H9 (cell line): Measurements from ENCODE around the gene HEPHL1. TPM values are rescaled to one million over a fixed set of nuclear protein-coding genes. Genes with fewer than 3 reads are reported as not detected.

Experiments used
- DNase-seq: peaks from one replicate; pipeline ENCODE4 v3.0.0-alpha.2; 2017
- H2AFZ ChIP-seq: one replicate; pipeline ENCODE4 v1.6.1; 2013; ENCODE audit warnings: mild to moderate bottlenecking, low read length, control low read depth, moderate library complexity
- H2AK5ac ChIP-seq: 2 replicates; pipeline ENCODE4 v1.6.1; 2013; ENCODE audit warnings: low read length, control low read depth, mixed read lengths; ENCODE audit not compliant: insufficient read length
- H2BK120ac ChIP-seq: one replicate; pipeline ENCODE4 v1.6.1; 2013; ENCODE audit warnings: low read depth, mild to moderate bottlenecking, low read length, control low read depth, inconsistent platforms; ENCODE audit not compliant: poor library complexity, severe bottlenecking
- H2BK12ac ChIP-seq: 2 replicates; pipeline ENCODE4 v1.6.1; 2013; ENCODE audit warnings: low read length, control low read depth, mixed read lengths, low read depth; ENCODE audit not compliant: insufficient read length
- H2BK15ac ChIP-seq: 2 replicates; pipeline ENCODE4 v1.6.1; 2013; ENCODE audit warnings: low read depth, low read length, control low read depth
- H2BK20ac ChIP-seq: one replicate; pipeline ENCODE4 v1.6.1; 2013; ENCODE audit warnings: low read depth, mild to moderate bottlenecking, low read length, control low read depth, inconsistent platforms; ENCODE audit not compliant: poor library complexity, severe bottlenecking
- H2BK5ac ChIP-seq: 2 replicates; pipeline ENCODE4 v1.6.1; 2013; ENCODE audit warnings: low read length, control low read depth, mixed read lengths; ENCODE audit not compliant: insufficient read length
- H3K14ac ChIP-seq: 2 replicates; pipeline ENCODE4 v1.6.1; 2013; ENCODE audit warnings: low read length, control low read depth; ENCODE audit not compliant: insufficient read depth
- H3K18ac ChIP-seq: 2 replicates; pipeline ENCODE4 v1.6.1; 2013; ENCODE audit warnings: low read depth, mild to moderate bottlenecking, mixed read lengths, low read length, control low read depth; ENCODE audit not compliant: insufficient read length
- H3K23ac ChIP-seq: 2 replicates; pipeline ENCODE4 v1.6.1; 2013; ENCODE audit warnings: low read length, control low read depth, mixed read lengths, low read depth; ENCODE audit not compliant: insufficient read length
- H3K23me2 ChIP-seq: 2 replicates; pipeline ENCODE4 v1.6.1; 2013; ENCODE audit warnings: low read depth, mild to moderate bottlenecking, mixed read lengths, low read length, control low read depth; ENCODE audit not compliant: insufficient read length, poor library complexity, severe bottlenecking
- H3K27ac ChIP-seq: 2 replicates; pipeline ENCODE4 v1.5.1; 2013; ENCODE audit warnings: low read length, control low read depth, mixed read lengths, low read depth; ENCODE audit not compliant: insufficient read length
- H3K27me3 ChIP-seq: 2 replicates; pipeline ENCODE4 v1.6.1; 2013; ENCODE audit warnings: low read length, control low read depth, inconsistent platforms; ENCODE audit not compliant: insufficient read depth
- H3K4ac ChIP-seq: 2 replicates; pipeline ENCODE4 v1.6.1; 2013; ENCODE audit warnings: low read depth, mild to moderate bottlenecking, control low read depth, inconsistent platforms, low read length, moderate library complexity
- H3K4me1 ChIP-seq: 2 replicates; pipeline ENCODE4 v1.6.1; 2013; ENCODE audit warnings: low read length, control low read depth, inconsistent platforms; ENCODE audit not compliant: insufficient read depth
- H3K4me2 ChIP-seq: 2 replicates; pipeline ENCODE4 v1.6.1; 2013; ENCODE audit warnings: low read length, control low read depth, mixed read lengths; ENCODE audit not compliant: insufficient read length, insufficient read depth
- H3K56ac ChIP-seq: 2 replicates; pipeline ENCODE4 v1.6.1; 2013; ENCODE audit warnings: low read depth, mild to moderate bottlenecking, mixed read lengths, low read length, control low read depth; ENCODE audit not compliant: insufficient read length
- H3K79me1 ChIP-seq: 2 replicates; pipeline ENCODE4 v1.6.1; 2013; ENCODE audit warnings: low read depth, mild to moderate bottlenecking, moderate library complexity, low read length, control low read depth, inconsistent platforms; ENCODE audit not compliant: insufficient read depth, poor library complexity, severe bottlenecking
- H3K79me2 ChIP-seq: 2 replicates; pipeline ENCODE4 v1.6.1; 2013; ENCODE audit warnings: low read length, control low read depth, inconsistent platforms; ENCODE audit not compliant: insufficient read depth
- H3K9ac ChIP-seq: 2 replicates; pipeline ENCODE4 v1.6.1; 2013; ENCODE audit warnings: low read length, control low read depth, mixed read lengths; ENCODE audit not compliant: insufficient read length; ENCODE audit errors: extremely low read depth
- H3K9me3 ChIP-seq: one replicate; pipeline ENCODE4 v1.6.1; 2013; ENCODE audit warnings: low read depth, low read length, inconsistent platforms; ENCODE audit not compliant: control insufficient read depth
- H3T11ph ChIP-seq: one replicate; pipeline ENCODE4 v1.6.1; 2013; ENCODE audit warnings: mild to moderate bottlenecking, low read length, control low read depth, inconsistent platforms
- H4K20me1 ChIP-seq: one replicate; pipeline ENCODE4 v1.6.1; 2013; ENCODE audit not compliant: control insufficient read depth, insufficient read length, insufficient read depth
- H4K5ac ChIP-seq: 2 replicates; pipeline ENCODE4 v1.6.1; 2013; ENCODE audit warnings: low read depth, mild to moderate bottlenecking, mixed read lengths, low read length, control low read depth; ENCODE audit not compliant: insufficient read length
- H4K8ac ChIP-seq: replicated peaks from 2 replicates; pipeline ENCODE4 v1.6.1; 2013; ENCODE audit warnings: low read length, control low read depth, mixed read lengths, low read depth; ENCODE audit not compliant: insufficient read length
- H4K91ac ChIP-seq: 2 replicates; pipeline ENCODE4 v1.6.1; 2013; ENCODE audit warnings: low read depth, mild to moderate bottlenecking, moderate library complexity, mixed read lengths, low read length, control low read depth; ENCODE audit not compliant: insufficient read length
- H3K27ac Mint-ChIP-seq, 3 experiments: 2 replicates in 2 of 3; 3 replicates in 1 of 3; pipeline ENCODE4 v1.8.0; 2020 to 2021; ENCODE audit warnings: mixed read lengths in 3 of 3, mild to moderate bottlenecking in 1 of 3, moderate library complexity in 1 of 3
- H3K27me3 Mint-ChIP-seq: 2 replicates; pipeline ENCODE4 v1.8.0; 2021; ENCODE audit warnings: low read depth, mild to moderate bottlenecking, moderate library complexity, mixed read lengths
- H3K36me3 Mint-ChIP-seq, 3 experiments: 2 replicates in 2 of 3; 3 replicates in 1 of 3; pipeline ENCODE4 v1.8.0; 2020 to 2021; ENCODE audit warnings: low read depth in 3 of 3, mixed read lengths in 3 of 3; ENCODE audit not compliant: insufficient read depth in 1 of 3
- H3K4me1 Mint-ChIP-seq, 2 experiments: 2 replicates each; pipeline ENCODE4 v1.8.0; 2020; ENCODE audit warnings: mixed read lengths in 2 of 2
- H3K4me3 Mint-ChIP-seq, 2 experiments: 2 replicates in 1 of 2; 3 replicates in 1 of 2; pipeline ENCODE4 v1.8.0; 2020 to 2021; ENCODE audit warnings: mild to moderate bottlenecking in 2 of 2, mixed read lengths in 2 of 2, moderate library complexity in 1 of 2
- H3K9me3 Mint-ChIP-seq, 2 experiments: 2 replicates in 1 of 2; 3 replicates in 1 of 2; pipeline ENCODE4 v1.8.0; 2020; ENCODE audit warnings: mild to moderate bottlenecking in 2 of 2, mixed read lengths in 2 of 2, moderate library complexity in 1 of 2
- CTCF ChIP-seq: fragments of 200-600 bp; sonication (generic); conservative IDR thresholded peaks from 3 replicates; pipeline ENCODE4 v1.8.0; 2021; ENCODE audit warnings: antibody characterized with exemption, mild to moderate bottlenecking
- WGBS: extraction: QIAGEN DNeasy Blood & Tissue Kit; methylation state at CpG from one replicate; pipeline ENCODE4 v1.1.7; 2013; ENCODE audit warnings: missing lambda C conversion rate, low lambda C conversion rate, mixed read lengths; ENCODE audit not compliant: insufficient read length; ENCODE audit errors: extremely low coverage; 5-methylcytosine and 5-hydroxymethylcytosine counted together
- total RNA-seq: library from RNA; stranded (reverse); gene quantifications from 2 replicates; pipeline ENCODE4 v1.2.1, GENCODE V29; 2021

The HEPHL1 gene
- total RNA-seq, 1 experiment from 2014 or later: not detected

- Histone ChIP-seq H2BK120ac (no peak overlapping the region), H4K20me1 (no peaks in the 10 kb centered on the region), H3K18ac (no peak overlapping the region), H3K27me3 (no peaks in the 10 kb centered on the region), H3K56ac (no peak overlapping the region), H2AFZ (no peak overlapping the region), H3K4me1 (no peaks in the 10 kb centered on the region), H3K14ac (no peak overlapping the region), H3K23ac (no peak overlapping the region), H4K91ac (no peak overlapping the region), H3K27ac (no peak overlapping the region), H3K79me2 (no peaks in the 10 kb centered on the region), H4K5ac (no peak overlapping the region), H2BK5ac (no peak overlapping the region), H2BK20ac (no peak overlapping the region), H2AK5ac (no peak overlapping the region), H3K23me2 (no peaks in the 10 kb centered on the region), H4K8ac (no peak overlapping the region), H3K79me1 (no peaks in the 10 kb centered on the region), H3K9ac (no peak overlapping the region), H3K4ac (no peak overlapping the region), H3K4me2 (no peak overlapping the region), H3K9me3 (no peaks in the 10 kb centered on the region), H2BK15ac (no peak overlapping the region), H3T11ph (no peak overlapping the region), H2BK12ac (no peak overlapping the region)
- peaks cover 6 to 9% of the 10 kb centered on the region in 2 experiments; a peak in 3 of 5 replicates for H3K9me3 Mint-ChIP-seq
- H3K27ac Mint-ChIP-seq: no peak overlapping the region
- H3K4me3 Mint-ChIP-seq: no peak overlapping the region
- peaks cover 0 to 6% (median 0%) of the 10 kb centered on the region in 3 experiments; a peak in 2 of 7 replicates for H3K36me3 Mint-ChIP-seq
- no CpG with 5 or more reads among the region's 1 CpG for WGBS
- peaks cover 1% of the 10 kb centered on the region; the same call in 1 of the 2 replicates for H3K27me3 Mint-ChIP-seq
- DNase-seq: no peak
- TF ChIP-seq CTCF: no peak
- H3K4me1 Mint-ChIP-seq: peaks cover 2 to 5% of the 10 kb centered on the region in 2 experiments; a peak in 2 of 4 replicates
Measured at GRCh38 chr11:93988455-93988854, 32.7 kb upstream of the HEPHL1 start.
